OCI-LY7 (cell line): Measurements from ENCODE around the gene COL5A1. TPM values are rescaled to one million over a fixed set of nuclear protein-coding genes. Genes with fewer than 3 reads are reported as not detected.

Experiments
- BruUV-seq: library from RNA; stranded (reverse); fragments of 400-500 nt; replicated peaks from 2 replicates; lab custom pipeline; 2021; lab: Mats Ljungman, UMichigan
- CTCF ChIA-PET: fragments of 300-600 bp; sonication (Branson Sonifier 250); formaldehyde crosslinking; loops from one replicate; lab custom pipeline; 2022; ENCODE audit warnings: antibody characterized with exemption; ENCODE audit not compliant: unreplicated experiment; lab: Charles Lee
- POLR2A ChIA-PET: fragments of 300-600 bp; sonication (Branson Sonifier 250); formaldehyde crosslinking; loops from one replicate; lab custom pipeline; 2022; ENCODE audit warnings: antibody characterized with exemption; lab: Charles Lee
- DNase-seq: peaks from one replicate; pipeline ENCODE4 v3.0.0-alpha.2; 2015; ENCODE audit warnings: low spot score
- H2AFZ ChIP-seq: fragments of 200-600 bp; sonication (generic), shearing (Covaris generic); 2 replicates; pipeline ENCODE4 v1.6.1; 2014; ENCODE audit warnings: mild to moderate bottlenecking, antibody characterized with exemption, low read length, moderate library complexity
- H3K27ac ChIP-seq: fragments of 200-600 bp; sonication (generic); 2 replicates; pipeline ENCODE4 v1.5.1; 2014; ENCODE audit warnings: mixed run types, low read depth, mild to moderate bottlenecking, moderate library complexity, low read length, inconsistent platforms; ENCODE audit not compliant: poor library complexity, severe bottlenecking
- H3K36me3 ChIP-seq: fragments of 200-600 bp; sonication (generic); 2 replicates; pipeline ENCODE4 v1.6.1; 2014; ENCODE audit warnings: mild to moderate bottlenecking, antibody characterized with exemption, low read length, moderate library complexity, mixed read lengths; ENCODE audit not compliant: insufficient read depth
- H3K4me1 ChIP-seq: fragments of 200-600 bp; sonication (generic); 2 replicates; pipeline ENCODE4 v1.5.1; 2014; ENCODE audit warnings: mild to moderate bottlenecking, low read length; ENCODE audit not compliant: insufficient read depth, poor library complexity, severe bottlenecking
- H3K4me2 ChIP-seq: fragments of 200-600 bp; sonication (generic); 2 replicates; pipeline ENCODE4 v1.6.1; 2014; ENCODE audit warnings: mild to moderate bottlenecking, low read length
- H3K4me3 ChIP-seq: fragments of 200-600 bp; sonication (generic); 2 replicates; pipeline ENCODE4 v1.5.1; 2014; ENCODE audit warnings: mild to moderate bottlenecking, low read depth, low read length; ENCODE audit not compliant: poor library complexity, severe bottlenecking
- H3K79me2 ChIP-seq: fragments of 200-600 bp; sonication (generic); 2 replicates; pipeline ENCODE4 v1.6.1; 2016; ENCODE audit warnings: low read depth, mild to moderate bottlenecking, low read length, moderate library complexity, mixed read lengths; ENCODE audit not compliant: insufficient read depth
- H3K9me2 ChIP-seq: fragments of 200-600 bp; sonication (generic); 2 replicates; pipeline ENCODE4 v1.6.1; 2016; ENCODE audit warnings: mild to moderate bottlenecking, low read length, mixed read lengths; ENCODE audit not compliant: insufficient read depth
- H3K9me3 ChIP-seq: fragments of 200-600 bp; sonication (generic); 2 replicates; pipeline ENCODE4 v1.6.1; 2014; ENCODE audit warnings: mild to moderate bottlenecking, mixed run types, low read length, mixed read lengths
- H4K20me1 ChIP-seq: fragments of 200-600 bp; sonication (generic); 2 replicates; pipeline ENCODE4 v1.6.1; 2014; ENCODE audit warnings: mild to moderate bottlenecking, antibody characterized with exemption, low read length, moderate library complexity, mixed read lengths; ENCODE audit not compliant: insufficient read depth
- EZH2phosphoT487 ChIP-seq: fragments of 200-600 bp; sonication (generic); IDR thresholded peaks from 2 replicates; pipeline ENCODE4 v1.6.1; 2018; ENCODE audit warnings: low read depth, borderline replicate concordance, mild to moderate bottlenecking, mixed run types, antibody characterized with exemption, low read length, moderate library complexity, mixed read lengths
- intact Hi-C: fragments of 100-400 bp; cut with micrococcal nuclease; formaldehyde crosslinking; loops from one replicate; pipeline ENCODE4 v1.10.0; 2022; ENCODE audit not compliant: unreplicated experiment
- total RNA-seq, 2 experiments: library from RNA; depleted of rRNA in 1 of 2; stranded (reverse); fragments of >200 nt in 1 of 2; shearing (Covaris generic) in 1 of 2; gene quantifications; 2 replicates each; pipeline ENCODE4 v1.2.3, GENCODE V29; 2014 to 2022
- TF ChIP-seq, protein P1 (sequence below): fragments of 200-600 bp; sonication (generic); conservative IDR thresholded peaks from 2 replicates; pipeline ENCODE4 v1.5.1; 2014; ENCODE audit warnings: mild to moderate bottlenecking, antibody characterized with exemption, low read length, moderate library complexity, mixed read lengths

COL5A1 gene
- total RNA-seq, 2 experiments from 2014 or later: 12.2 to 28.6 TPM

DNA sequence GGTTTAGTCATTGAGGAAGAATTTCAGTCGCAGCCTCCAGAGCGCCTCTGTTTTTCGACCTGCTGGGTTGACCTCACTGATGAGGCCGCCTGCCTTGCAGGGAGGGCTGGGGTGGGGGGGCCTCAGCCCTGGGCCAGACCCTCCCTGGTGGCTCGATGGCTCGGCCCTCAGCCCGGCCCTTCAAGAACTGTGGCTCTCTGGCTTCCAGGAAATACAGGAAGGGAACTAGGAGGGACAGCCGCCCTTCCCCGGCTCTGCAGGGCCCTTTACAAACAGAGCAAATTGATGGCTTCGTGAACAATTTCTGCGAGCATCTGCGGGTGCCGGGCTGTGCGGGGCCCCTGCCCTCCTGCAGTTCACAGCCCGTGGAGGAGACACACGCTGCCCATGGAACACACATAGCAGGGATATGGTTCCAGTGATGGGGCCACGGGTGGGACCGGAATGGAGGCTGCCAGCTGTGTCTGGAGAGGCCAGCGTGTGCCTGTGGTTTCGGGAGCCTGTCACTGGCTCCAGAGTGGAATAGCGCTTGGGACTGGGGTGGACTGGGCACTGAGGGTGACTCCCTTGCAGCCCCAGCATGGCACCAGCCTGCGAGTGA, 39.6 kb downstream of the COL5A1 start:
- no peak overlapping the region for H3K27ac ChIP-seq
- no peaks in the 10 kb centered on the region for H4K20me1 ChIP-seq
- H3K9me2 ChIP-seq: no peaks in the 10 kb centered on the region
- no peaks in the 10 kb centered on the region for H3K4me1 ChIP-seq
- BruUV-seq: no TSS peak
- no peak overlapping the region for H3K4me3 ChIP-seq
- intact Hi-C loops: no loop called here
- no peaks in the 10 kb centered on the region for H3K36me3 ChIP-seq
- DNase-seq: no peak
- CTCF ChIA-PET: interaction anchor here (0.6 kb wide), 1 partner anchor 10 kb away, joined by 4 read pairs; no protein-coding TSS in a partner anchor
- POLR2A ChIA-PET: no interaction called here
- no peak overlapping the region for H2AFZ ChIP-seq
- H3K79me2 ChIP-seq: no peaks in the 10 kb centered on the region
- TF ChIP-seq EZH2phosphoT487: no peak
- TF ChIP-seq, protein P1, sequence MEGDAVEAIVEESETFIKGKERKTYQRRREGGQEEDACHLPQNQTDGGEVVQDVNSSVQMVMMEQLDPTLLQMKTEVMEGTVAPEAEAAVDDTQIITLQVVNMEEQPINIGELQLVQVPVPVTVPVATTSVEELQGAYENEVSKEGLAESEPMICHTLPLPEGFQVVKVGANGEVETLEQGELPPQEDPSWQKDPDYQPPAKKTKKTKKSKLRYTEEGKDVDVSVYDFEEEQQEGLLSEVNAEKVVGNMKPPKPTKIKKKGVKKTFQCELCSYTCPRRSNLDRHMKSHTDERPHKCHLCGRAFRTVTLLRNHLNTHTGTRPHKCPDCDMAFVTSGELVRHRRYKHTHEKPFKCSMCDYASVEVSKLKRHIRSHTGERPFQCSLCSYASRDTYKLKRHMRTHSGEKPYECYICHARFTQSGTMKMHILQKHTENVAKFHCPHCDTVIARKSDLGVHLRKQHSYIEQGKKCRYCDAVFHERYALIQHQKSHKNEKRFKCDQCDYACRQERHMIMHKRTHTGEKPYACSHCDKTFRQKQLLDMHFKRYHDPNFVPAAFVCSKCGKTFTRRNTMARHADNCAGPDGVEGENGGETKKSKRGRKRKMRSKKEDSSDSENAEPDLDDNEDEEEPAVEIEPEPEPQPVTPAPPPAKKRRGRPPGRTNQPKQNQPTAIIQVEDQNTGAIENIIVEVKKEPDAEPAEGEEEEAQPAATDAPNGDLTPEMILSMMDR: no peak
- H3K9me3 ChIP-seq: no peaks in the 10 kb centered on the region
- H3K4me2 ChIP-seq: no peak overlapping the region

DNA sequence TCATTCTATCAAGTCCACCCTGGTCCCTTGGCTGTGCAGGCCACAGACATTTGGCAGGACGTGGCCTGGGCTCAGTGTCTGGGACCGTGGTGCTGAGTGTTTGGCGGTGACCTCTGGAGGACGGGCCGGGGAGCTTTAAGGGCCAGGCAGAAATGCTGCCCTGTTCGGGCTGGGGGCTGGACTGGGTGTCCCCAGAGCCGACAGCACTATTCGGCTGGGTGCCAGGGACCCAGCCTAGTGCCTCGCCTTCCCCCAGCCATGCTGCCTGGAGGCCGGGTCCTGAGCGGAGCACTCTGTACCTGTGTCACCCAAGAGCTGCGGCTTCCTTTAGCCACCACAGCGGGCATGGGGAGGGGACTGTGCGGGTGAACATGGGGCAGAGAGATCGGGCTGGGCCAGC, 40.4 kb downstream of the COL5A1 start:
- H3K36me3 ChIP-seq: no peaks in the 10 kb centered on the region
- H2AFZ ChIP-seq: no peak overlapping the region
- intact Hi-C loops: no loop called here
- no peak overlapping the region for H3K27ac ChIP-seq
- CTCF ChIA-PET: no interaction called here
- DNase-seq: no peak
- H3K4me3 ChIP-seq: no peak overlapping the region
- no peak for TF ChIP-seq EZH2phosphoT487
- TF ChIP-seq, protein P1: no peak
- POLR2A ChIA-PET: interaction anchor here (0.6 kb wide), 1 partner anchor 1325 kb away, joined by 5 read pairs; no protein-coding TSS in a partner anchor
- H3K4me2 ChIP-seq: no peak overlapping the region
- H4K20me1 ChIP-seq: no peaks in the 10 kb centered on the region
- H3K4me1 ChIP-seq: no peaks in the 10 kb centered on the region
- no peaks in the 10 kb centered on the region for H3K9me2 ChIP-seq
- BruUV-seq: no TSS peak
- H3K79me2 ChIP-seq: no peaks in the 10 kb centered on the region
- H3K9me3 ChIP-seq: no peaks in the 10 kb centered on the region

DNA sequence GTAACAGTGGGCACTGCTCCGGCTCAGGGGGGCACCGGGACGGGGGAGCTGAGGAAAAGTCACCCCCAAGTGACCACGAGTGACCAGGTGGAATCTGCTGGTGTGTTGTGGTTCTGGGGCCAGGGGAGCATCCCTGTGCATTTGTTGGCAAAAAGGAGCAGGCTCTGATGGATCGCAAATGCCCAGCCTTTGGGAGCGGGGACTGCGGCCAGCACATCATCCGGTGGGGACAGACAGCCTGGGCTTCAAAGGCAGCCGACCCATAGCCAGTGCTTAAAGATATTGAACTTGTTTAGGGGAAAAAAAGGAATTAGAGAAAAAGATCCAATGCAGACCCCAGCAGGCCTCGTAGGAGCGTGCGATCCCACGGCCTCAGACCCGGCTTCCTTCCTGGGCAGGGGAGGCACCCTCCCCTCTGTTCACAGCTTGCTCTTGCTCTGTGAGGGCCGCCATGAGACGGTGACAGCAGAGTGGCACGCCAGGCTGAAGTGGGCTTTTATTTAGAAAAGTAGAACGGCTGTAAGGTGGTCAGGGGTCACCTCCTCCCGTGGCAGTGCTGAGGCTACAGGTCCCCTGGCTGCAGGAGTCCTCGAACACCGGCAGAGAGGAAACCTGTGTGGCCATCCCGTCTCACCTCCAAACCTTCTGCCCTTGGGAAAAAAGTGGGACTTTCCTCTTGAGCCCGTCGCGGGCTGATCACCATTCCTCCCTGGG, 41.2 kb downstream of the COL5A1 start:
- no peaks in the 10 kb centered on the region for H3K36me3 ChIP-seq
- CTCF ChIA-PET: no interaction called here
- H3K79me2 ChIP-seq: no peaks in the 10 kb centered on the region
- no peak for TF ChIP-seq EZH2phosphoT487
- TF ChIP-seq, protein P1: no peak
- no peak overlapping the region for H2AFZ ChIP-seq
- H3K9me2 ChIP-seq: no peaks in the 10 kb centered on the region
- BruUV-seq: no TSS peak
- intact Hi-C loops: no loop called here
- H3K4me2 ChIP-seq: no peak overlapping the region
- no peak overlapping the region for H3K4me3 ChIP-seq
- no peak for DNase-seq
- H3K4me1 ChIP-seq: no peaks in the 10 kb centered on the region
- H3K9me3 ChIP-seq: no peaks in the 10 kb centered on the region
- H4K20me1 ChIP-seq: no peaks in the 10 kb centered on the region
- POLR2A ChIA-PET: no interaction called here
- H3K27ac ChIP-seq: no peak overlapping the region
